ENCODE results near the gene NDUFS7. TPM values are rescaled to one million over a fixed set of nuclear protein-coding genes. Genes with fewer than 3 reads are reported as not detected.
"Not testable (repeated sequence)": the region's sequence is repeated elsewhere in the genome, so short reads cannot be mapped to it uniquely, and the experiment has no call there.

NDUFS7 gene
- total RNA-seq, 1 donor from 2014 or later = 104 TPM

DNA sequence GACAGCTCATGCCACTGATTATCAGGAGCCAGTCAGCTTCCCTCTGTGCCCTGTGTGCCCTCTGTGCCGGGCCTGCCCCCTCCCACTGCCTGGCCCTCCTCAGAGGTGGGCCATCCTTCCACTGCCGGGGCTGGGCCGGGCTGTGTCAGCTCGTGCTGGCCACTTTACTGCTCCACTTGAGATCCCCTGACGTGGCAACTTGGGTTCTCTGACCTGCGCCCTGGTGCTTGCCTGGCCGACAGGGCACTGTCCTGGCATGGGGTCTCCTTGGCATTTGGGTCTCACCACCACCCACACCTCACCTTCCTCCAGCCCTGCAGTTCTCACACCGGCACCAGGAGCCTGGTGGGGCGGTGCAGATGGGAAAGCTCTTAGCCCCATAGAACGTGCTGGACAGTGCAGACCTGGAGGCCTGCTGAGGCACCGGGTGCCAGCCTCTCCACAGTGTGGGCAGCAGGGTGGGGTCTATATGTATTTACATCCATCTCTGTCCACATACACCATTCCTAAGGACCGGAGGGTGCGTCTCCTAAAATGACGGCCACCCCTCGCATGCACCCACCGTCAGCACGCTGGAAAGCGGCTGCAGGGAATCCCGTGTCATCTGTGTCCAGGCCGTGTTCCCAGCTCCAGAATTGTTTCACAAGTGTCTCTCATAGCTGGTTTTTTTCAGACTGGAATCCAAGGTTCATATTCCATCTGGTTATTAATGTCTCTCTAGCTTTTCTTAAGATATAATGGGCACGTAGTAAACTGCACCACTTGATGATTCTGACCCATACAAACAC lies 35.4 kb downstream of the NDUFS7 start:
- DNase-seq = no peak

DNA sequence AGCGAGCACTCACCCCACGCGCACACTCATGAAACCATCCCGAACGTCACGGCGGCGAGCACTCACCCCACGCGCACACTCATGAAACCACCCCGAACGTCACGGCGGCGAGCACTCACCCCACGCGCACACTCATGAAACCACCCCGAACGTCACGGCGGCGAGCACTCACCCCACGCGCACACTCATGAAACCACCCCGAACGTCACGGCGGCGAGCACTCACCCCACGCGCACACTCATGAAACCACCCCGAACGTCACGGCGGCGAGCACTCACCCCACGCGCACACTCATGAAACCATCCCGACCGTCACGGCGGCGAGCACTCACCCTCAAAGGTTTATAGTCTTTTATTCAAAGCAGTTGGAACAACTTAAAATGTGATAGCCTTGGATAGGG lies 36.4 kb downstream of the NDUFS7 start:
- DNase-seq = not testable (repeated sequence)

DNA sequence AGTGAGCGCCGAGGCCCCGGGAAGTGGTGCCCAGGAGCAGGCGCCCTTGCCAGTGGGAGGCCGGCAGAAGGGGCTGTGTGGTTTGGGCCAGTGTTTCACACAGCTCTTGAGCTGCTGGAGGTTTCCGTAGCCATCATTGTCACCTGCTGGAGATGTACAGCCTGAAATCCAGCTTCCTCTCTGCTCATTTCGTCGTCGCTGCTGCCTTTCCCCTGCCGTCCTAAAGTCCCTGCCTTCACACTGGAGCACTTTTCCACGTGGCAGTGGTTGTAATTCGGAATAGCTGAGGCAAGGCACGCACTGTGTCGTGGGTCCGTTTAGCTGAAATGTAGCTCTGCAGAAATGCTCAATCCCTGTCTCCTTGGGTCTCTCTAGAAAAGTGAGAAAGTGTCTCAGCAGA lies 36.9 kb downstream of the NDUFS7 start:
- no peak for DNase-seq

DNA sequence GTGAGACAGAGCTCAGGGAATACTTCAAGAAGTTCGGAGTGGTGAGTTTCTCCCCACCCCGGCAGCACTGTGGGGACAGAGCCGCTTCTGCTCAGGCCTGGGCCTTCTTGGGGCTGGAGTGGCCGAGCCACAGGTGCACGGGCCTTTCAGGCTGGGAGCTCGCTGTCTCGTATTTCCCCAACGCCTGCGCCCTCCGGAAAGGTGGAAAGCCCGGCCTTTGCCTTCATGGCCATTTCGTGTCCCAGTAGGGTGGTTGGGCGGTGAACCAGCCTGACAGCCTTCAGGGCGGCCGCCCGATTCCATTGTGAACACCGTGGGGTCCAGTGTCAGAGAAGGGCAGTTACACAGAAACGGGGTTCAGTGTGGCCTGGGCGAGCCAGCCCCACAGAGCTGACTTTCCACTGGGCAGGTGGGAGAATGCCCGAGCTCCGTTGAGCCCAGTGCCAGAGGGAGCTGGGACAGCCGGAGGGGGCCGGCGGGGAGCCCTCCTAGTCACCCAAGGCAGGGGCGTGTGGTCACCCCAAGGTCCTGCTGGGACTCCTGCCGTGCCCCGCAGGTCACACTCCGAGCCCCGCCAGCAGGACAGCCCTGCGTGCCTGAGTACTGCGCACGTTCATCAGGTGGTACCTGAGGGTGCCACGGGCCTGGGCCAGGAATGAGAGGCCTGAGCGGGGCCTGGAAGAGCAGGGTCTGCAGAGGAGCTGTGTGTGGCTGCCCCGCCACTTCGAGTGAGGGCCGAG lies 37.7 kb downstream of the NDUFS7 start:
- DNase-seq = no peak

DNA sequence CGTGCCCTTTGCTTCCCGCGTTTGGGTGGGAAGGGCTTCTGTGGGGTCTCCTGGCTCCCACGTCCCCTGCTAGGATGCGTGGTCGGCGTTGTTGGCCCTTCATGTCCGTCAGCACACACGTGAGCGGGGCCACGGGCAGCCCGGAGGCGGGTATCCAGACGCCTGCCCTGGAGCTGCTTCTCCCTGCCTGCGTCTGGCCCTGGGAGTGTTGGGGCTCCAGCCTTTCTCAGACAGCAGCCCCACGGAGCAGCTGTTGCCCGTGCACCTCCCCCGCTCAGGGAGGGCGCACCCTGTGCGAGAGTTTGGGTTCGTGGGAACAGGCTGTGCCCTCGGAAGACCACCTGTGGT lies 38.2 kb downstream of the NDUFS7 start:
- DNase-seq = no peak

DNA sequence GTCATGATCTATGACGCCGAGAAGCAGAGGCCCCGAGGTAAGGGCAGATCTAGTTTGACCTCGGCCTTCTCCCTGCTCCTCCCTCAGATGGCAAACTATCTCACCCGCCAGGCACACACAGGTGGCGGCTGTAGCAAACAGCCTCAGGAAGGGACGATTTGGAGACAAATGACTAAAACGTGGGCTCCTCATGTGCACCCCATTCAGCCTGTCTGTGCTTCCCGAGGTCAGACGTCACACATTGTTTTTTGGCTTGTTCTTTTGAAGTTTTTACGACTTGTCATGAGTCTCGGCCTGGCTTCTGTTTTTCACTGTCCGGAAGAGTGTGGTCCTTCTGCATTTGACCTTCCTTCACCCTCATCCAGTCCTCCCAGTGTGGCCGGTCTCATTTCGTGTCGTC lies 38.7 kb downstream of the NDUFS7 start:
- DNase-seq = no peak

DNA sequence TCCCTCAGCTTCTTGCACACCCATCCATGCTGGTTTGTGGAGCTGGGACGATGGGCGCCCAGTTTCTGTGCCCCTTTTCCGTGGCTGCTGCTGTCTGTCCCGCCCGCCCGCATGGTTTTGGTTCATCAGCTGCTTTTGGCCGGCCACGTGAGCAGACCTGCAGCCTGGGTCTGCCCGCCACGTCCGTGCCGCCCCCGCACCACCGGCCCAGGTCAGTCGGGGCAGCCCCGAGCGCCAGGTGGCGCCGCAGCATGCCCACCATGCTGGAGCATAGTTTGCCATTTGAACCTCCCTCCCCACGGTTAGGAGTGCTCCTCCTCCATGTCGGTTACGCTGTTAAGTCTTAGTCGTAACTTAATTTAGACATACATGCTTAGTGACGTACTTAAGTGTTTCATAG lies 39.2 kb downstream of the NDUFS7 start:
- no peak for DNase-seq

DNA sequence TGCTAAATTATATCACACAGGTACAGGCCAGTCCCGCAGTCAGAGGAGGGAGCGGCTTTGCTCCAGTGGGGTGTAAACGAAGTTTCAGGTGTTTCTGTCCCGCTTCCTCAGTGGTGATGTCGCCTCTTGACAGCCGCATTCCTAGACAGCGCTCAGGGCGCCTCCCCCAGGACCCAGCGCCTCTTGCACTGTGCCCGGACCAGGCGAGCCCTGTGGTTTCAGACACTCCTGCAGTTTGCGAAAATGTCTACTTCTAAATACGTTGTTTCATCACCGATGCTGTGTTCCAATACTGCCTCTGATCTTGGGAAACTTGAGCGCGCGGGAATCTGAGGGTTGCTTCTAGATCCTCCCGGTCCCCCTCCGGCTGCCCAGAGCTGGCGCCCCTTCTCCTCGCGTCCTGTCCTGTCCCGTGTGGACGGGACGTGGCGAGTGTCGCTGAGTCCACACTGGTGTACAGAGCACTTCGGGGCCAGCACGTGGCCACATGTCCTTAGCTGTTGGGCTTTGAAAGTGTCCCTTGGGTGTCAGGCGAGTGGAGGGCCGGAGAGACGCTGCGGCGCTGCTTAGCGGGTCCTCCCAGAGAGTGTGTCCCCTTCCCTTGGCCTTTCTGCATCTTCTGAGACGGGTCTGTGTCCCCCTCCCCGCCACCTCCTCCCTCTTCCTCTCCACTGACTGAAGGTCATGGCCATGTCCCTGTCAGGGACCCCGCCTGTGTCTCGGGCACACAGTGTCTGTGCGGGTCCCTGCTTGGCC lies 39.9 kb downstream of the NDUFS7 start:
- DNase-seq = no peak

DNA sequence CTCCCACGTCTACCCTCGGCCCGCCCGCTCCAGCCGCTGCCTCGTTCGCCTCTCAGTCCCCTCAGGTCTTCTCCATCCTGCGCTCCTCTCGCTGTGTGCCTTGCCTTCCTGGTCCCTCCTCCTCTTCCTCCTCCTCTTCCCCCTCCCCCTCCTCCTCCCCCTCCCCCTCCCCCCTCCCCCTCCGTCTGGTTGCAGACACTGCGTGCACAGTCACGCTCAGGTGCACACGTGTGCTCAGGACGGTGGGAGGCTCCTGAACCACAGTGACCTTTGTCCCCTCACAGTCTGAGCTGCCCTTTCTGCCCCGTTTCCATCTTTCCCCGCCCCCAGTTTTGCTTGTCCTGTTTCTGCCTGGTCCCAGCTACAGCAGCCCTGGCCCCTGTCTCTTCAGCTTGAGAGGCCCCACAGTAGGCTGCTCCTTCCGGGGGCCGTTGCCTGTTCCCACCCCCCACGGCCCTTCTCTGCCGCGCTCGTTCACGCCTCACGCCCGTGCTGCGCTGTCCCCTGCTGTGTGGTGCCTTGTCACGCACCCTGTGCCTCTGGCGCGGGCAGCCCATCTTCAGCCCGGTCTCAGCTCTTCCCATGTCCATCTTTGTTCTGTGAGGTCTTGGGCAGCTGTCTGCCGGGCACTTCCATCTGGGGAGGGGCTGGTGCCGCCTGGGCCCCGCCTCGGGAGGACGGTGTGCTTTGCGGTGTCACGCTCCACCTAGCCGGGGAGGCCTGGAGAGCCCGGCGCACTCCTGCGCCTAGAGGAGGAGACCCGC lies 40.7 kb downstream of the NDUFS7 start:
- no peak for DNase-seq

DNA sequence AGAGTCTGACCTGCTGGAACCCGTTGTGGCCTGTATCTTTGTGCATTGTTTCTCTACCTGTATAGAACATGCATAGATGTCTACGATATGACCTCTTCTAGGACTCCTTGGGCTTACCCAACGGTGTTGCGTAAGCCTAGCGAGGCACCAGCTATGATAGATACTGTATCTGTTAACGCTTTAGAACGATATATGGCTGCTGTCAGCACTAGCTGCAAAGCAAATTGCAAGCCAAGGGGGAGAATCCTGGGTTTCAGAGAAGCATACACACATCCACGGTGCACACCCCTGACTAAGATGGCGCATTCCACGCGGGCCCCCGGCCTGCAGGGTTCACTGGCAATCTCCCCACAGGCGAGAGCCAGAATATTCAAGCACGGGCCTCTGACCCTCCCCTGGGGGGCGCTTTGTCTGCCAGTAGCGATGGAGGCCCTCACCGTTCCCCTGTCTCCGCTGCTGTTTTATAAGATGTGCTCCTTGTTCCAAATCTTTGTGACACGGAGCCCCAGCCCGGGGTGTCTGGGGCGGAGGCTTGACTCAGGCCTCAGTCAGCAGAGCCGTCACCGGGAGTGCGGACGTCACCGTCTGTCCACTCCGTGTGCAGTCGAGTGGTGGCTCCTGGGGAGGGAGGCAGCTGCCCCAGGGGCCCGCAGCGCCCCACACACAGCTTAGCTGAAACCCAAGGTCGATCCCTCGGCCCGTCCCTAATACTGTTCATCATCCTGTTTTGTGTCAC lies 41.6 kb downstream of the NDUFS7 start:
- no peak for DNase-seq

DNA sequence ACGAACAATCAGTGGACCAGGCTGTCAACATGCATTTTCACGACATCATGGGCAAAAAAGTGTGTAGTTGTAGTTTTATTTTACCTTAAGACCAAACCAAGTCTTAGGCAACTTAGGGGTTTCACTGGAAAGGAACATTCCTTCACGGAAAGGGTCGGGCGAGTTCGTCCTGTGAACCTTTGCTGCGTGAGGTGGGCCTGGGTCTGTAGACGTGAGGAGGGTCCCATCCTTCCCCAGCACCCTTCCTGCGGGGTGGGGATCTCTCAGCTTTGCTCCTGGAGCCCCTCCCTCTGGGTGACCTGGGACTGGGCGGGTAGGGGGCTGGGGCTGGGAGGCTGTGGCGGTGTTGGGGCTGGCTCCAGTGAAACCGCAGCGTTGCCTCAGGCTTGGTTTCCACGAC lies 42.2 kb downstream of the NDUFS7 start:
- no peak for DNase-seq

DNA sequence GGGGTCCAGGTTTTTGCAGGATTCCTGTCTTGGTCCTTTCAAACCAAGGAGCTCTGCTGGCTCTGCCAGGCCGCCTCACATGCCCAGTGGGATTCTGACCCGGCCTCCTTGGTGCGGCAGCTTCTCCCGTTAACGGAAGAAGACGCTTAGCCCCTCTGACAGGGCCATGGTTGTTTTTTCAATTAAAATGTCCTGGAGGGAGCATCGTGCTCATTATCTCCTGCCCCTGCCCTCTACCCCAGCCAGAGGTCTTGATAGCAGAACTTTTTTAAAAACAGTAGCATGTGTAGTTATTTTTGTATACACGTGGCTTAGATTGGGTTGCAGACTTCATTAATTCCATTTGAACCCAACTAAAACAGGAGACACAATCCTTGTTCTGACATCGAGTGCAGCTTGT lies 43.0 kb downstream of the NDUFS7 start:
- DNase-seq = no peak

DNA sequence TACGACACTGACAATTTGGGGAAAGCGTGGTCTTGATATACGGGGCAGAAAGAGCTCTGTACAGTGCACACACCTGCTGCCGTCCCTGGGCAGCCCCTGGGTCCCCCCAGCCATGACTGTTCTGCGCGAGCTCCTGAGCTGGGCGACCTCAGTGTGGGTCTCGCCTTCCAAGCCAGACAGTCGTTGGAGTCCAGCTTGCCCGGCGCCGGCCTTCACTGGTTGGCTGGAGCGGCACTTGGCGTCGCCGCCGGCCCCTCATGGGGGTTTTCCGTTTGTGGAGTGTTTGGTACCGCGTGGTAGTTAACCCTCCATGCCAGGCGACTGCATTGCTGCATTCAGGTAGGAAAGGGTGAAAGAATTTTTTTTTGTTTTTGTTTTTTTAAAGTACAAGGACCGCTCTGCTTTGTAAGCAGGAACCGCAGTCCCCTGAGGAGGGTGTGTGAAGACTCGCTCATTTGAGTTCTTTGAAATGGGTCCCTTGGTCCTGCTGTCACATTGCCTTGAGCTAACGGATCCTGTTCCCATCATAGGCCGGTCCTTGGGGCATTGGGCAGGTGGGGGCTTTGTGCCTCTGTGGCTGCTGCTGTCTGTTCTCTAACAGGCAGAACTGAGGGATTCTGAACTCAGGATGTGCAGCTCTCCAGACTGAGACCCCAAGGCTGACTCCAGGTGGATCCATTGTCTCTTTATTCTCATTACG lies 43.7 kb downstream of the NDUFS7 start:
- DNase-seq = no peak

DNA sequence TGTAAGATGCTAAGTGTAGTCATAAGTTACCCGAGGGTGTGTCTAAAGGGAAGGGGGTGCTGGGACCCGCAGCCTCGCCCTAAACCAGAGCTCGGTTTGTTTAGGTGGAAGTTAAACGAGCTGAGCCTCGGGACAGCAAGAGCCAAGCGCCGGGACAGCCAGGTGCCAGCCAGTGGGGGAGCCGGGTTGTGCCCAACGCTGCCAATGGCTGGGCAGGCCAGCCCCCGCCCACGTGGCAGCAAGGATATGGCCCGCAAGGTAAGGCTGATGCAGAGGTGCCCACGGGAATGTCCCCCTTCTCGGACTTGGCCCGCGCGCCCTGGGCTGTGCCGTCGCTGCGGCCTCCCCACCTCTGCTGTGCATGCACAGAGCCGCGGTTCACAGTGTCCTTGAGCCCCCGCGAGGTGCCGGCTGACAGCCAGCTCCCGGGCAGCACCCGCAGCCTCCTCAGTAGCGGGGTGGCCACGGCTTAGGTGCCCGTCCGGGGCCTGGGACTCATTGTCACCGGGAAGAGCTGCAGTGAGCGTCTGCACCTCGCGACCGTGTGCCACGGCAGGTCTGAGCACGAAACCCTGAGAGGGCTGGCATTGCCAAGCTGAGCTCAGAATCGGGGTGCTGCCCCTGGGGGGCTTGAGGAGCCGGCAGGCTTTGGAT lies 45.2 kb downstream of the NDUFS7 start:
- DNase-seq = no peak

DNA sequence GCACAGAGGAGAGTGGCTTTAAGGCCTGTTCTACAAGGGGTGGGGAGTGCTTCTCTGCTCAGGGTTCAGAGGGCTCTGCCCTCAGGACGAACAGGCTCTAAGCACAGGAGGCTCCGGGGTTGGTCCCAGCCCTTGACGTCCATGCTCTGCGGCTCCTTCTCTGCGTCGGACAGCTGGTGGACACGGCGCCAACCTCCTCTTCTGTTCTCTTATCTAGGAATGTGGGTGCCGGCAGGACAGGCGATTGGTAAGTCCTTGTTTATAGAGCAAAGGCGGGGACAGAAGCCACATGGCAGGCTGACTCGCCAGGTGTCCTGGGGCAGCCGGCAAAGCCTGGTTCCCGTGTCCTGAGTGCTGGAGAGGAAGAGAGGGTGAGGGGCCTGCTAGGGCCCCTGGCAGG lies 46.0 kb downstream of the NDUFS7 start:
- no peak for DNase-seq

DNA sequence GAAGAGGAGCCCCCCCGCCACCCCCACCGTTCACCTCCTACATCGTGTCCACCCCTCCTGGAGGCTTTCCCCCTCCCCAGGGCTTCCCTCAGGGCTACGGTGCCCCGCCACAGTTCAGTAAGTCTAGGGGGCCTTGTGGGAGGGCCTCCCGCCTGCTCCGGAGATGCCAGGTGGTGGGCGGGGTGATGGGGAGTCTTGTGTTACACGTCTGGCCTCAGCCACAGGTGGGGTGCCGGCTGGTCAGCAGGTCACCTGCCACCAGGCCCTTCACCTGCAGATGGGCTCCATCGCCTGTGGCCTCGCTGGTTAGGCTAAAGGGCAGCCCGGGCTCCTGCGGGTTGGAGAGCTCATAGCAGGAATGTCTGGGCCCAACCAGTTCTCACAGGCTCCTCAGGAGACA lies 46.5 kb downstream of the NDUFS7 start:
- no peak for DNase-seq

DNA sequence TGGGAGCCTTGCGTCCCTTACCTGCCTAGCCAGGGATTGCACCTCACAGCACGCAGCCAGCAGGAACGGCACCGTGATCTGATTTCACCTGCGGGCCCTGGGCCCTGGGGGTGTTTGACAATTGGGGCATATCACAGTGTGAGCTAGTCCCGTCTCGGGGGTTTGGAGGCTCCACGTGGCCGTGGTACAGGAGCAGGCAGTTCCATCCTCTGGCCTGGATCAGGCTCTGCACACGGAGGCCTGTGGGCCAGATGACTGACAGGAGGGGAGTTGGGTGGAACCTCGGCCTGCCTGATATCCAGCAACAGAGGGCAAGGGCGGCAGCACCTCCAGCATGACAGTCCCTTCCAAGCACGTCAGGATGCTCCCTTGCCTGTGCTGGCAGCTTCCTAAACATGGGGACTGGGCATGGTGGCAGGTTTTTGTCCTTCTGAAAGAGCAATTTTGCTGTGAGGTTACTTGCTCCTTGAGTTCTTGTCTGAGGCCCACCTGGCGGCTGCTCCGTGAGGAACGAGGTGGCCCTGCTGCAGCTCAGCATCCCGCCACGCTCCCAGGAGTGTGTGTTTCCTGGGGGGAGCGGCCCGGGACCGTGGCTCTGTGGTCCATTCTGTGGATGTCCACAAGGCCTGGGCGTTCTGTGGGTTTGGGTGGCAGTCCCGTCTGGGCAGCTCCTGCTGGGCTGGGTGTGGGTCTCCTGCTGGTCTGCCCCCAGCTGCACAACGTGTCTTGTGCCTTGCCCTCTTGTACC lies 48.2 kb downstream of the NDUFS7 start:
- DNase-seq = no peak

DNA sequence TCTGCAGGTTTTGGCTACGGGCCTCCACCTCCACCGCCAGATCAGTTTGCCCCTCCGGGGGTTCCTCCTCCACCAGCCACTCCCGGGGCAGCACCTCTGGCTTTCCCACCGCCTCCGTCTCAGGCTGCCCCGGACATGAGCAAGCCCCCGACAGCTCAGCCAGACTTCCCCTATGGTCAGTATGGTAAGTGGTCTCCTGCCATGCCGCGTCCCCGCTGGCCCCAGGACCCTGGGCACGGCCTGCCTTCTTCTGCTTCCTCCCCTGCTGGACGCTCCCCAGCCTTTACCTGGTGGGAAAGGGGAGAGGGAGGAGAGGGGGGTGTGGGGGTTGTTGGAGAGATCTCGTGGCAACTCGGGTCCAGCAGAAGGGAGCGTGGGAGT lies 48.8 kb downstream of the NDUFS7 start:
- no peak for DNase-seq

DNA sequence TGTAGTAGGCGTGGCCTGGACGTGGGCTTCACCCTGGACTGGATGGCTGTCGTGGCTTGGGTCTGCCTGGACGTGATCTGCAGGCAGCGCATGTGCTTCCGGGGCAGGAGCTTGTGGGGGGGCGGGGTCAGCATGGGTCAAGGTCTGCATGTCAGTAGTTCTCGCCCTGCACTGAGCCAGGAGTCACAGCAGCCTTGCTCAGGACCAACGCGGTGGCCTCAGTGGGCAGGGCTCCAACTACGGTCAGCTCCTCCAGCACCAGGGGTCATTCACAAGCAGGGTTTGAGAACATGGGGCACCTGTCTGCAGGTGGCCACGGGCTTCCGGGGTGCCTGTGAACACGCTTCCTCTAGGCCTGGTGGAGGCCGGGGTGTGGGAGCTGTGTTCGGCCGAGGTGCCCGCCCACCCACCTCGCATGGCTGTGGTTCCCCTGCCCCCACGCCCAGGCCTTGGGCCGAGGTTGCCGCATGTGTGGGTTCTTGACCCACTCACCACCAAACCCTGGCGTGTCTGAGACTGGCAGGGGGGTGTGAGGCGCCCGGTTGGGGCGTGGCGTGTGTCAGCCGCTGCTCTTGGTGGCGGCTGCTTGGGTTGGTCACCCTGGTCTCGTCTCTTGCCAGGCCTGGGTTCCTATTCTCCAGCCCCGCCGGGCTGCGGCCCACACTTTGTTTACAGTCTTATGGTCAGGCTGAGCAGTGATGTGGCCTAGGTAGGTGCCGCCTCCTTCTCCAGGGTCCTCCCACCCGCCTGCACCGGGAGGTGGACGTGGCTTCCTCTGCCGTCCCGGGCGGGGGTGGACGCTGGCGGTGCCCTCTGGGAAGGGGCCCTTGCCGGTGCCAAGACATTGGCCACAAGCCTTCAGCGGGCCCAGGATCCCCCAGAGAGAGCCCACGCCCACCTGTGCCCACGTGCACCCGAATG lies 49.7 kb downstream of the NDUFS7 start:
- no peak for DNase-seq
